ENCODE measurements around the gene HOXA3.

Gene HOXA3

DNA sequence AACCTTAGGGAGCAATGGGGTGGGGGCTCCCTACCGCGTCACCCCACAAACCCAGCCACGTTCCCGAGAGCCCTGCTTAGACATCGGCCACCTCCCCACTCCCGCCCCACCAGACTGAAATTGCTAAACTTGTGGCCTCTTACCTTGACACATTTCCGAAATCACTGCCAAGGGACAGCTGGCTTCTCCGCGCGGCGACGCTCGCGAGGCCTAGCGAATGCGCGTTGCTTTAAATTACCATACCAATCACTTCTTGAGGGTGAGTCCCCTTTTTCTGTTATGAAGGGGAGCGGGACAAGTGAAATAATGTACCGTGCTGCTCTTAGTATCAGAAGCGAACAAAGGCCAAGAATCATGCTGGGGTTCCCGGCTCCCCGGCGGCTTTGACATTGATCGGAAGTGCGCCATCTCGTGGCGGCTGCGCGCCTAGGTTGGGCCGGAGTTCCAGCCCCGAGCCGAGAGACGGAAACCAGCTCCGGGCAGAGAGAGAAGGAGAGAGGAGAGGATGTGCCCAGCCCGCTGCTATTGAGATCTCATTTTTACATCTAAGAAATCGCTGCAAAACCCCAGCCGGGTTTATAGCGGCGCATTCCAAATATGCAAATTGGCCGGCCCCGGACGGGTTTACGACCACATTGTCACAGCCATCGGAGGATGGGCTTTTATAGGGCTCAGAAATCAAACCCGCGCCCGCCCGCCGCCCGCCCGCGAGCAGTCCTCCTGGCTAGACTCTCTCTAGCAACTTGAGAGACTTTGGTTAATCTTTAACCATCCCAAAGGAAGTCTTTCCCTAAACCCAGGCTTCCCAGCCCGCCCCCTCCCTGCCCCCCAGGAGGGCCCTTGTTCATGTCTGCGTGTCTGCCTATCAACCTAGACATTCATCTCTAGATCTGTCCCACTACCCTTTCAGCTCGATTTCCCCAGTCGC is 27.4 kb upstream of the HOXA3 start:
- peak in 1 of 2 donors; percentile 41 for DNase-seq (ENCODE audit: low read depth in 1 of 2, low spot score in 1 of 2)

DNA sequence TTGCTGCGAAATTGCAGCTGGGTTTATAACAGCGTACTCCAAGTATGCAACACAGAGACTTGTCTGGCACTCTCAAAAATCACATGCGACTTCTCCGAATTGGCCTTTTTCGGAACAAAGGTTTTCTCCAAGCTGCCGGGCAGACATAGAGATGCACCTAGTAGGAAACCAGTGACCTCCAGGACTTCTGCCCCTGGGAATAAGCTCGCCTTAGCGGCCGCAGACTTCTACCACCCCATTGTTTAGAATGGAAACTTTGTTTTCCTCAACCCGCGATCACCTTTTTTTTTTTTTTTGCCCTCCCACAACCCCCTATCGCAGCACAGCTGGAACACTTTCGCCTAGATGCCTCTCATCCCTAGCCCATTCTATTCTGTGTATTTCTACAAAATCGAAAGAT is 26.6 kb upstream of the HOXA3 start:
- no peak for DNase-seq (ENCODE audit: low read depth in 1 of 2, low spot score in 1 of 2)

GRCh38 chr7:27178366-27178765 is 26.0 kb upstream of the HOXA3 start:
- DNase-seq (ENCODE audit: low read depth in 1 of 2, low spot score in 1 of 2), result no peak

GRCh38 chr7:27177795-27178320 is 25.5 kb upstream of the HOXA3 start:
- no peak for DNase-seq (ENCODE audit: low read depth in 1 of 2, low spot score in 1 of 2)

DNA sequence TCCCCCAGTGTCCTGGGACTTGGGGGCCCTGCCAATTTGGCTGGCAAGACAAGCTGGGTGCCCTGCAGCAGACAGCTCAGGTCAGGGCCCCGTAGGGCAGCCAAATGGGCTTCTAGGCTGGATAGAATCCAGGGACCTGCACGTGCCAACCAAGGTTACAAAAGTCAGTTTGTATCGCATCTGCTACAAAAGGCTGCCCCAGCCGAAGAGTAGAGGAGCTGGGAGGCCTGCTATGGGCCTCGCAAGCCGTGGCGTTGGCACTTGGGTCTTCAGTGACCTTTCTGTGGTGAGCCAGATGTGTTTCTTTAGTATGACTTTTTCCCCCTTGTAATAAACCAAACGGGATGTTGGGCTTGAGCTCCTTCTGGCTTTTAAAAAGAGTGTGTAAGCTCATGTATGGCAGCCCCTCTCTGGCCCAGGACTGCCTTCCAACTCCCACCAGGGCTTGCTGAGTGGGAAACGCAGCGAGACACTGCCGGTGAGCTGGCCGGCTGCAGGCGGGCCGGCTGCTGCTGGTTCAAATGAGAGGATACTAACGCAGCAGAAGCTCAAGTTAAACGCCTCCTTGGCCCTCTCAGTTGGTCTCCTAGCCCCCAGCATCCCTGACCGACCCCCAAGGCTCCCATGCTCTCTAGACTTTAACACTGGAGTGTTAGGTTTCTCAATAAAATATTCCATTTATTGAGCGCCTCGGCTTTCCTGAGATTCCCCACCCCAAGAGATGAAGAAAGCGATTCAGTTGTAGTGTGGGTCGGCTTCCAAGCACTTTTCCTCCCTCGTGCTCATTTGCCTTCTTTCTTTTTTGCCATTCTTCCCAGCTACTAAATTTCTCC is 24.8 kb upstream of the HOXA3 start:
- no peak for DNase-seq (ENCODE audit: low read depth in 1 of 2, low spot score in 1 of 2)

DNA sequence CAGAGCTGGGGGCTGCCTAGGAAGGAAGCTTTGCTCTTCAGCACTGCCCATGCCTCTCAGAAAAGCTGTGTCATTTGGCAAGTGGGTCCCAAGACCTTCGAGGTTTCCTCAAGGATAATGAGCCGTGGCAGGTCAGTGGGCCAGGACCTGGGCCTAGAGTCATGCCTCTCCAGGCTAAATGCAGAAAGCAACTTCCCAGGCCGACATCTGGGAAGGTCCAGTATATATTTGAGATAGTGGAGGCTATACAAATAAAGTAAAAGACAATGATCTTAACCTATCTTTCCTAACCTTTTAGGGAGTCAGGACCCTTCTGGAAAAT is 24.1 kb upstream of the HOXA3 start:
- DNase-seq (ENCODE audit: low read depth in 1 of 2, low spot score in 1 of 2), result no peak

DNA sequence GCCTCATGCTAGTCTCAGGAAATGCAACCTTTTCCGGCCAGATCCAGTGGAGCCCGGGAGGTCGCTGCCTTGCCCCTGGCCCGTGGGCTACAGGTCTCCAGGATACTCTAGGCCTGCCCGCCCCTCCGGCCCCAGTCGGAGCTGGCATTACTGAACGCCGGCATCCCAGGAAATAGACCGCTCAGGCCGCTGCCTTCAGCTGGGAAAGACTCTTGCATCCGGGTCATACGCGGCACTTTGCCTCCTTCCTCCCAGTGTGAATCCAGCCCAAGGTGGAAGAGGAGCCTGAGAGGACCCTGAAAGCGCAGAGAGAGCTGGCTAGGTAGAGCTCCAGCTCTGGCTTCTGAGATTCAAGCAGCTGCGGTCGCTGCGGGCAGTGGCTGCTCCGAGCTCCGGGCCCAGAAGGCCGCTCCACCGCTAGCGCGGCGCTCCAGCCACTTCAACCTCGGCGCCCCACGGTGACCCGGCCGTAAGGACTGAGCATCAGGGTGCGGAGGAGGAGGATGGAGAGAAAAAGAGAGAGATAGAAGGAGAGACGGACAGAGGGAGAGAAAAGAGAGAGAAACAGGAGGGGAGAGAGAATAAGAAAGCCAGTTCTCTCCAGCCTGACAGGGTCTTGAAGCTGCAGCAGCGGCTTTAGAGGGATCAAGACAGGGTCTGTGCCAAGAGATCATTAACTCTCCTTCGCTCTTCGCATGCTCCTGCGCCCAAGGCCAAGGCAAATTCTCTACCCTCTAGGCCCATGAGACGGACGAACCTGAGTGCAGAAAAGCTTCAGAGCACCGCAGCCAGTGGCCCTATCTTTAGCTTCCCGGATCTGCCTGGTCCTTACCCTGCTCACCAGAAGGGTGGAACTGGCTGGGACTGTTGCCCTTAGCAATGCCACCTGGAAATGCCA is 23.5 kb upstream of the HOXA3 start:
- DNase-seq (ENCODE audit: low read depth in 1 of 2, low spot score in 1 of 2), result no peak

DNA sequence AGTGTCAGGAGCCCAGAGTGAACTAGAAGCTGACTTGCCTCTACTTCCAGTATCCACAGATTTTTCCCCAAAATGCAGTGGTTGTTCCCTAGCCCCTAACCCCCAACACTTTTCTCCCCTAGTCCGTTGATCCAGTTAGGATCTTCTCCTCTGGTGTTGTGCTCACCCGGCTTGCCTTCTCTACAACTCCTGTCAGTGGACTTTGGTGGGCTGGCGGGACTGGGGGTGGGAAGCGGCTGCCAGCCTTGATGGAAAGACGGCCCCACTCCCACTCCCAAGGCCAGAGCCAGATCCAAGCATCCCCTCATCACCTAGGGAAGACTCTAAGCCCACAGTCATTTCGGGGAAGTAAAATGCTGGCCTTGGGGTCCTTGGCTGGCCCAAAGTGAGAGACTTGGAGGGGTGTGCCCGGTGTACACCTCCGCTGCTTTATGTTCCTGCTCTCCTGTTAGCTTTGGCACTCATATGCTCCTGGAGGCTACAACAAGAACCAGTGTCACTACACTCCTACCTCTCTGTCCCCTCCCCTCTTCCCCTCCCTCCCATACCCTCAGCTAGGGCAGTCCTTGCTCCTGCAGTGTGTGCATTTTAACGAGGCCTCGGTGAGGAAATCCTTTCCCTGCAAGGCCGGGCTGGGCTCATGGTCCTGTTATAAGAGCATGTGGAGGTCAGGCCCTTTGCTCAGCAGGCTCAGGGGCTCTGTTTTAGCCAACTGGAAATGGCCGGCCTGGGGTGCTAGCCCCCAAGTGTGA is 22.7 kb upstream of the HOXA3 start:
- DNase-seq (ENCODE audit: low read depth in 1 of 2, low spot score in 1 of 2), result no peak

DNA sequence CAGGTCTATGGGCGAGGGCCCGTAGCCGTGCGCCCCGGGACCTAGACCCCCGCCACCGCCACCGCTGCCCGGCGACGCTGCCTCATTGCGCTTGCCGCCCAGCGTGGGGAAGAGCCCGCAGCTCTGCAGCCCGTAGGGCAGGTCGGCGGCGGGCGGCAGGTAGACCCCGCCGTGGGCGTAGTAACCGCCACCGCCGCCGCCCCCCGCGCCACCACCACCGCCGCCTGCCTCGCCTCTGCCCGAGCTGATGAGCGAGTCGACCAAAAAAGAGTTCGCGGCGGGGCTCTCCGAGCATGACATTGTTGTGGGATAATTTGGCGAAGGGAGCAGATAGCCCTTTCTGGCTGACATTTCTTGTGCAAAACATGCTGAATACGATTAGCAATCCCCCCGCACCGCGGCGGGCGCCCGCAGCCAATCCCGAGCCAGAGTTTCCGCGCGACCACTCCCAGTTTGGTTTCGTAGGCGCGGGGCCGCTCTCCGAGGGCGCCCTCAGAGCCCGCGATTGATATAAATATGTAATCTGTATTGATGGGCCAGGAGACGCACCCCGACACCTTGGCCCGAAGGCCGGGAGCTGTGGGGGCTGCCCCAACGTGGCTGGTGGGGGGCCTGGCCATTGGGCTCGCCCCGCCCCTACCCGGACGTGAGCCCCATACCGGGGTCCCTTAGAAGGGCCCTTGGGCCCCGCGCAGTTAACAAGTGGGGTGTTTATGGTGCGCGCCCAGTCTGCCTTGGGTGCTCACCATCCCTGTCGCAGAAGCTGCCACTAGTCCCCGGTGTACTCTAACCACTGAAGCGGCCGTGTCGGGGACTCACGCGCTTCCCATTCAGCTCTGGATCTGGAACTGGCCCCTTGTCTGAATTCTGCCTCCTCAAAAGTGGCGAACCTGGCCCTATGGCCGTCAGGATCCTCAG is 21.8 kb upstream of the HOXA3 start, which contains the start of gene HOXA10:
Gene HOXA10, minus strand, starts transcription at position 365 of the 918 bp plus-strand sequence. Its CDS starts 14 bp downstream, at position 351.
- DNase-seq (ENCODE audit: low read depth in 1 of 2, low spot score in 1 of 2), result no peak

DNA sequence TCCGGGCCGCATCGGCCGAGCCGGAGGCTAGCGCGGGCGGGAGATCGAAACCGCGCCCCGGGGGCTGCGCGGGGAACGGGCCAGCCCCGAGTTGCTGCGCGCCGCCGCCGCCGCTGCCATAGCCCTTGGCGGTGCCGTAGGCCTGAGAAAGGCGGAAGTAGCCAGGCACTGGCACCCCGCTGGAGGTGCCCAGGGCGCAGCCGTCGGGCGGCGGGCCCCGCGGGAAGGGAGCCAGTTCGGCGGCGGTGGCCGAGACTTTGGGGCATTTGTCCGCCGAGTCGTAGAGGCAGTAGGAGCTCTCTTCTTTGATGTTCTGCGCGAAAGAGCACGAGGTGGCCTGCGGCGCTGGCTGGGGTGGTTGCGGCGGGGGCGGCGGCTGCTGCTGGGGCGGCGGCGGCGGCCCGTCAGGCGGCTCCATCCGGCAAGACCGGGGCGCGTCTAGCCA is 21.1 kb upstream of the HOXA3 start:
- DNase-seq (ENCODE audit: low read depth in 1 of 2, low spot score in 1 of 2), result no peak

- DNase-seq (ENCODE audit: low read depth in 1 of 2, low spot score in 1 of 2), result no peak
Measured at GRCh38 chr7:27172823-27173510, 20.6 kb upstream of the HOXA3 start.

DNA sequence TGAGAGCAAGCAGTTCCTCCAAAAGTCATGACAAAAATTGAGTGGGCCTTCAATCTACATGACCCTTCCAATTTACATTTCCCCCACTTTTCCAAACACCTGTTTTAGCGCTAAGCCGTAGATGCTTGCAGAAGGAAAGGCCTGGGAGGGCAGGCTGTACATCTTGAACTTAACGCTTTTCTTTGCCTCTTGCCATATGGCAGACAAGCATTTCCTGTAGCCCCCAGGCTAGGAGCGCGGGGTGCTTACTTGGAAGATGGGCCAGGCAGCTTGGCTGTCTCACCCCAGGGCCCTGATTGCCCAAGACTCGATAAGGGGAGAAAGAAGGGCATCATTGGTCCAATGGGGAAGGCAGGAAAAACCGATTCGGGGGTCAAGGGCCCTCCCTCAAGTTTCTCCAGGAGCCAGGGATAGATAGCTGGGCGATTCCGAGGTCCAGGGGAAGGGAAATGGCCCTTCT is 20.0 kb upstream of the HOXA3 start:
- DNase-seq (ENCODE audit: low read depth in 1 of 2, low spot score in 1 of 2), result no peak

DNA sequence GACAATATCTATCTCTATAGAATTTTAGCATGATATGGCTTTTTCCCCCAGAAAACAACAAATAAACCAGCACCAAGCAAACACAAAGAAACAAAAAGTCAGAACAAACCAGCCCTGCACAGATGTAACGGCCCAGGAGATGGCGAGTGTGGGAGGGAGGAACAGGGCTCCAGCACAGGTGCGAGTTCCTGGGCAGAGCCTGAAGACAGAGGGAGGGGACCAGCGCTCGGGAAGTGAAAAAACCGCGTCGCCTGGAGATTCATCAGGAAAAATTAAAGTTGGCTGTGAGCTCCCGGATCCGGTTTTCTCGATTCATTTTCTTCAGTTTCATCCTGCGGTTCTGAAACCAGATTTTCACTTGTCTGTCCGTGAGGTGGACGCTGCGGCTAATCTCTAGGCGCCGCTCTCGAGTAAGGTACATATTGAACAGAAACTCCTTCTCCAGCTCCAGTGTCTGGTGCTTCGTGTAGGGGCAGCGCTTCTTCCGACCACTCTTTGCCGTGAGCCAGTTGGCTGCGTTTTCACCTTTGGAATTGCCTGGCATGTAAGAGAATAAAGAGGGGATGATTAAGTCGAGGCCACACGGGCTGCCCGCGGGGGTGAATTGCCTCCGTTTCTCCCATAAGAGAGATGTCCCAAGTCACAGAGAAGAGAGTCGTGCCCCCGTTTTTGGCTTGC is 19.4 kb upstream of the HOXA3 start:
- DNase-seq (ENCODE audit: low read depth in 1 of 2, low spot score in 1 of 2), result no peak

DNA sequence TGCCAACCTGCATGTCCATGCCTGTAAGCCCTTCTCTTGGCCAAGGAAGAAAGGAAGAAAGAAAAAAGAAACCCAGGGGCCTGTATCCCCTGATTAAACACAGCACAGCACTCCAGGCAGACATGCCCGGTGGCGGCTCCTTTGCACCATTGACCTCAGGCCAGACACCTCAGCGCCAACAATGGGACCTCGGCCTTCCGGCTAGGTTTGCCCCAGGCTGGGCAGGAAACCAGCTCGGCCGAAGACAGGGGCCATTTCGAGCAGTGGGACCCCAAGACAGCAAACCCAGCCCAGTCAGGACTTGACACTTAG is 18.9 kb upstream of the HOXA3 start:
- DNase-seq (ENCODE audit: low read depth in 1 of 2, low spot score in 1 of 2), result no peak

DNA sequence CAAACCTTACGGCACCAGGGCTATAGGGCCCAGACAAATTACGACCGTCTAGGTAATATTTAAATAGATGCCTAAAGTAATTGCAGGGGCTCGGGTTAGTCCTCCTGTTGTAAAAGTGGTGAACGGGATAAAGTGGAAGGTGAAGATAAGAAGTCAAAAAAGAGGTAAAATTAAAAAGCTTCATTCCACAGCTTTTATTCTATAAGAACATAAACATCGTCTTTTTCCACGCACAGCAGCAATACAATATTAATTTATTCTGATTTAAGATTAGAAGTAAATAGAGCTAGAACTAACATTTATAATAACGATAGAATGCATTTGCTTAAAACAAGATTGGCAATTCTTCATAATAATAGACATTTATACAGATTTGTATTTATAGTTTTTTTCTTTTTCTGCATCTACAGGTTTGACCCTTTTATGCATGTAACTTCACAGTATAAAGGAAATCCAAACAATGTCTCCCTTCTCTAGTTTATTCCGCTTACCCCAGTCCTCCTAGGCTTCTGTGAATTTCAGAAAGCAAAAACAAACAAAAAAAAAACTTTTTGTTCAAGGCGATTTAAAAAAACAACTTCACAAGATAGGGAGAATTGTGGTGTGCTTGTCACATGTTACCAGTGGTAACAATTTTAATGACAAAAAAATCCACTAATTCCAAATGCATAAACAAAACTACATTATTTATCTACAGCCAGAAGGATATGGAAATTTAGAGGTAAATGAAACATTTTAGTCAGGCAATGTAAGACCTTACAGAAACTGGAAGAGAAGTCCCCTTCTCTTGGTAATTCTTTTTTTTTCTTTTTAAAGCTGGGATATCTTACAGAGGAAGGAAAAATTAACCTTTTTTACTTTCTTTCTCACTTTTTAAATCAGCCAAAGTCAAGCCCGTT is 18.3 kb upstream of the HOXA3 start:
- no peak for DNase-seq (ENCODE audit: low read depth in 1 of 2, low spot score in 1 of 2)

DNA sequence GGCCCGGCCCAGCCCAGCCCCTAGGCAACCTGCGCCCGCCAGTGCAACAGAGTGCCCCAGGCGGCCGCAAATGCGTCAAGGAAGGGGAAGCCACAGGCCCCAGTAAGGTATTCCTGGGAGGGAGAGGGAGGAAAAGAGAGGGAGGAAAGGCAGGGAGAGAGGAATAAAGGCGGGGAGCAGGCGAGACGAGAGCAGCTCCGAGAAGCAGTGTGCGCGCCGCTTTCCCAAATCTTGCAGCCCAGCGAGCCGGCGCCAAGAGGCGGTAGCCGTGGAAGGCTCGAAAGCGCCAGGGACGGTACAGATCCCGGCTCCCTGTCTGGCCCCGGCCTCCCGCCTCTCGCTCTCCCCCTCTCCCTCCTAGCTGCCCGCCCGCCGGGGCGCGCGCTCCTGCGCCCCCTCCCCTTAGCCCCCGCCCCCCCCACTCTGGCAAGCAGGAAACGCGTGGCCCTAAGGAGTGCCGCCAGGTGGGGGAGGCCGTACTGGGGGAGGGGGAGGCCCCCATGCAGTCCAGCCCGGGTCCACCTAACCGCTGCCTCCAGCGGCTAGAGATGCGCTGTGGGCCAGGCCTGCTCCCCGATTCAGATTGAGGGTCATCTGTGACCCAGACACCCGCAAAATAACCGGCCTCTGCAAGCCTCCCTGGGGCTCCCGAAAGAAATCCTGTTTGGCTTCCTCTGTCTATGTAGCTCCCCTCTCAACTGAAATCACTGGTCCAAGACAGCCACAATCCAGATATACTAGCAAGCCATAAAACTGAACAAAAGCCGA is 17.5 kb upstream of the HOXA3 start:
- DNase-seq (ENCODE audit: low read depth in 1 of 2, low spot score in 1 of 2), result no peak

All from activated CD4-positive, alpha-beta T cell treated with anti-CD3 and anti-CD28 coated beads, Interleukin-2, amount 50 U/mL, for 24 hours (primary cell).